HepG2 (cell line): ENCODE results near the gene MRPL28. TPM values are rescaled to one million over a fixed set of nuclear protein-coding genes. Genes with fewer than 3 reads are reported as not detected.

Experiments used
- BRF2 ChIP-seq: sonication (generic); formaldehyde crosslinking; IDR thresholded peaks from 2 replicates; pipeline ENCODE4 v1.8.1; 2022; ENCODE audit warnings: mild to moderate bottlenecking, missing genetic modification reagents
- HINFP ChIP-seq: sonication (generic); formaldehyde crosslinking; IDR thresholded peaks from 2 replicates; pipeline ENCODE4 v1.4.0; 2020; ENCODE audit warnings: low read depth, mild to moderate bottlenecking, missing genetic modification reagents
- JDP2 ChIP-seq: sonication (generic); formaldehyde crosslinking; IDR thresholded peaks from 2 replicates; pipeline ENCODE4 v1.8.1; 2022; ENCODE audit warnings: missing genetic modification reagents, borderline replicate concordance
- MED8 ChIP-seq: sonication (generic); formaldehyde crosslinking; IDR thresholded peaks from 2 replicates; pipeline ENCODE4 v1.8.1; 2023; ENCODE audit warnings: mild to moderate bottlenecking, missing genetic modification reagents; ENCODE audit not compliant: insufficient replicate concordance
- MLXIP ChIP-seq: sonication (generic); formaldehyde crosslinking; IDR thresholded peaks from 2 replicates; pipeline ENCODE4 v1.9.0; 2021; ENCODE audit warnings: missing genetic modification reagents, borderline replicate concordance
- POLR2A ChIP-seq, 2 experiments: IDR thresholded peaks; 2 replicates each; pipeline ENCODE4 v1.6.1; 2011; ENCODE audit warnings: low read depth in 2 of 2, low read length in 2 of 2, mild to moderate bottlenecking in 1 of 2, moderate library complexity in 1 of 2; ENCODE audit not compliant: insufficient read depth in 1 of 2
- RFX1 ChIP-seq: fragments of 450-650 bp; IDR thresholded peaks from 2 replicates; pipeline ENCODE4 v1.6.1; 2017
- RXRB ChIP-seq: IDR thresholded peaks from 2 replicates; pipeline ENCODE4 v1.6.1; 2016; ENCODE audit warnings: borderline replicate concordance, missing genetic modification reagents, missing compliant biosample characterization
- SAP130 ChIP-seq: IDR thresholded peaks from 2 replicates; pipeline ENCODE4 v1.6.1; 2016; ENCODE audit warnings: low read depth
- TRAFD1 ChIP-seq: sonication (generic); formaldehyde crosslinking; IDR thresholded peaks from 2 replicates; pipeline ENCODE4 v1.5.1; 2020; ENCODE audit warnings: missing genetic modification reagents, mild to moderate bottlenecking, borderline replicate concordance
- ZBTB14 ChIP-seq: sonication (generic); formaldehyde crosslinking; IDR thresholded peaks from 2 replicates; pipeline ENCODE4 v1.4.0; 2020; ENCODE audit warnings: missing genetic modification reagents
- ZBTB33 ChIP-seq: sonication (generic); formaldehyde crosslinking; IDR thresholded peaks from 2 replicates; pipeline ENCODE4 v1.4.0; 2020; ENCODE audit warnings: missing genetic modification reagents
- ZNF275 ChIP-seq: sonication (generic); formaldehyde crosslinking; IDR thresholded peaks from 2 replicates; pipeline ENCODE4 v1.8.0; 2022; ENCODE audit warnings: missing genetic modification reagents, mild to moderate bottlenecking, inconsistent platforms, borderline replicate concordance
- ZNF292 ChIP-seq: sonication (generic); formaldehyde crosslinking; IDR thresholded peaks from 2 replicates; pipeline ENCODE4 v1.8.1; 2022; ENCODE audit warnings: mild to moderate bottlenecking, low read depth, missing genetic modification reagents, borderline replicate concordance
- ZNF670 ChIP-seq: sonication (generic); formaldehyde crosslinking; IDR thresholded peaks from 2 replicates; pipeline ENCODE4 v1.8.0; 2022; ENCODE audit warnings: mild to moderate bottlenecking, missing genetic modification reagents, borderline replicate concordance
- polyA plus RNA-seq, 8 experiments: library from polyadenylated mRNA; depleted of rRNA in 3 of 8; stranded (reverse) in 7 of 8; unstranded in 1 of 8; fragments of >200 nt; fragmentation: Illumina TruSeq in 4 of 8; extraction: Trizol in 4 of 8; gene quantifications; 2 replicates each; pipeline versions ENCODE4 v1.2.1 to v1.2.3, GENCODE V29; 2011 to 2016; ENCODE audit warnings: low read depth in 4 of 8, missing spikeins in 1 of 8, mixed read lengths in 1 of 8; ENCODE audit not compliant: insufficient read depth in 1 of 8
- total RNA-seq, 5 experiments: library from RNA; depleted of rRNA; stranded (reverse); fragments of >200 nt; fragmentation: Illumina TruSeq; extraction: Trizol; gene quantifications; 2 replicates each; pipeline ENCODE4 v1.2.3, GENCODE V29; 2016; ENCODE audit warnings: low read depth in 1 of 5

MRPL28 gene
- total and polyA plus RNA-seq, 2 of the 13 experiments (the other 11 are each of a cell fraction or from before 2014, with no cell fraction given): 114 to 135 TPM

- TF ChIP-seq ZBTB33 (CRISPR knock-in tag): peak; percentile 75; the same call in 1 of the 2 replicates
- TF ChIP-seq ZNF275 (CRISPR knock-in tag): no peak
- peak; percentile 19; the same call in 1 of the 2 replicates for TF ChIP-seq ZNF292 (CRISPR knock-in tag)
- TF ChIP-seq MED8 (CRISPR knock-in tag): no peak
- peak; percentile 66 for TF ChIP-seq SAP130 (CRISPR knock-in tag)
- TF ChIP-seq ZBTB14 (CRISPR knock-in tag): no peak
- TF ChIP-seq BRF2: no peak
- TF ChIP-seq TRAFD1 (CRISPR knock-in tag): no peak
- no peak for TF ChIP-seq MLXIP
- TF ChIP-seq RXRB: 0 out of 2 replicates have a peak, but pooled peaks have one; percentile 27
- peak in 1 of 2 experiments; percentile 42; a peak in 1 of 4 replicates for TF ChIP-seq POLR2A (IDR thresholded peaks at IDR 0.05; ENCODE audit: insufficient read depth in 1 of 2, low read depth in 2 of 2, low read length in 2 of 2)
- TF ChIP-seq ZNF670 (CRISPR knock-in tag): no peak
- TF ChIP-seq RFX1: no peak
- TF ChIP-seq HINFP (CRISPR knock-in tag): no peak
- TF ChIP-seq JDP2 (CRISPR knock-in tag): no peak
These were observed 21.1 kb downstream of the MRPL28 start (continued) for GRCh38 chr16:349211-349610.
